Hematopoietic multipotent progenitor cell treated with erythropoietin and hydrocortisone succinate and interleukin-3 and kit ligand, for 6 days (in vitro differentiated cells): ENCODE data around the gene IPO9.
"Not testable (repeated sequence)": the region's sequence is repeated elsewhere in the genome, so short reads cannot be mapped to it uniquely, and the experiment has no call there.

Source experiments
- DNase-seq: peaks from one replicate; pipeline ENCODE4 v3.0.0-alpha.2; 2015

Gene IPO9

DNA sequence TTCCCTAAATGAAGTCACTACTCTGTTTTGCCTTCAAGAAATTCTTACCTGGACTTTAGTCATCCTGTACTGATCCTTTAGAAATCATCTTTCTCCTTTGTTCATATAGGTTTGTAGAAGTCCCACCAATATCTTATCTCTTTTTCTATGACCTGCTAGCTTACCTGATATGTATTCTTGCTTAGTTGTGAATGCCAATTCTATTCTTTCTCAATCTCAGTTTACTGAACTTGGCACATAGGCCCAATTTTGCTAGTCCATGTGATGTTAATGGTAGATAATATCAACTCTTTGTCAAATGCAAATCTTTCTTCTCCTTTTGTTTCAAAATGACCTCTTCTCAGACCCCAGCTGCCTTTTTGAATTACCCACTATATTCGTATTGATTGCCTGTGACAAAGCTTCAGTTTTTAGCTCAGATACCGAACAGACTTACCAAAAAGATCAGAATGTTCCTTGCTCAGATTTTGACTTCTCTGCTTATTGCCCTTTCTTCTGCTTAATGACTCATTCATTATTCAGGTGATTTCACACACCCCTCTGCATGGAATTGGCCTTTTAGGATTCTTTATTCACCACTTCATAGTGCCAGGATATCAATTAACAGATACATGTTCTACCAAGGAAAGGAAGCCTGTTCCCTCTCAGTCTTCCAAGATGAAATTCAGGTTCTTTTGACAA lies 20.6 kb downstream of the IPO9 start:
- DNase-seq, result no peak

DNA sequence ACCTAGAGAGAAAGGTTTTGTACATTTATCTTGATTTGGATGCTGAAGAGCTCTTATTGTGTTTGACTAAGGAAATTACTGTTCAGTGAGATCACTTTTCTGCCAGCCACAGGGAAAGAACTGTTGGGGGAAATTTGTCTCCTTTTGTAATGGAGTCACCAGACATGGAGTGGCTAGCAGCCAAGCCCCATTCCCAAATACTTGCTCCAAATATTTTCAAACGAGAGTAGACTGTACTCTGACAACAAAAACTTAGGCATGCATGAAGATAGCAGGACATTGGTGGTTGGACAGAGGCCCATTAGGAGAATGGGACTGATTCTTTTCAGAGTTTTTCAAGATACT lies 21.1 kb downstream of the IPO9 start:
- DNase-seq, result no peak

DNA sequence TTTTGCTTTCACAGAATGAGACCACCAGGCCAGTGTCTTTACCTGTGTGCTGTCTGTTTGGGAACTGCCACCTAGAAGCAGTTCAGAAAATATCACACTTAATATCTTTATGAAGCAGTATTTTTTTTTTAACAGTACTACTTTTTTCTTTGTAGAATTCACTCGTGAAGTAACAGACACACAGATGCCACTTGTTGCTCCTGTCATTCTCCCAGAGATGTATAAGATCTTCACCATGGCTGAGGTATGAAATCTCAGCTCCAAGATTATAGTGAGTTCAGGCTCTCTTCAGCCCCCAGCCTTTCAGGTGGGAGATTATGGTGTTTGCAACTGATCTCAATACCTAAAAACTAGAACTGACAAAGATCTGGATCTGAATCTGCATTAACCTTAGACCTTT lies 23.0 kb downstream of the IPO9 start:
- no peak for DNase-seq

DNA sequence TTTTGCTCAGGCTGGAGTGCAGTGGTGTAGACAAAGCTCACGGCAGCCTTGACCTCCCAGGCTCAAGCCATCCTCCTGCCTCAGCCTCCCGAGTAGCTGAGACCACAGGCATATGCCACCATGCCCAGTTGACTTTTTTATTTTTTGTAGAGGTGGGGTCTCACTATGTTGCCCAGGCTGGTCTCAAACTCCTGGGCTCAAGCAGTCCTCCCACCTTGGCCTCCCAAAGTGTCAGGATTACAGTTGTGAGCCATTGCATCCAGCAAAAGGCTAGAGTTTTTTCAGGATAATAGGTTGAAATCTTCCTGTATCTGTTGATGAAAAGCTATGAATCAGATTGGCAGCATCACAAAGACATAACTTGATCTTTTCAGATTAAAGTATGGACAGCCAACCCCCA lies 27.8 kb downstream of the IPO9 start:
- not testable (repeated sequence) for DNase-seq

DNA sequence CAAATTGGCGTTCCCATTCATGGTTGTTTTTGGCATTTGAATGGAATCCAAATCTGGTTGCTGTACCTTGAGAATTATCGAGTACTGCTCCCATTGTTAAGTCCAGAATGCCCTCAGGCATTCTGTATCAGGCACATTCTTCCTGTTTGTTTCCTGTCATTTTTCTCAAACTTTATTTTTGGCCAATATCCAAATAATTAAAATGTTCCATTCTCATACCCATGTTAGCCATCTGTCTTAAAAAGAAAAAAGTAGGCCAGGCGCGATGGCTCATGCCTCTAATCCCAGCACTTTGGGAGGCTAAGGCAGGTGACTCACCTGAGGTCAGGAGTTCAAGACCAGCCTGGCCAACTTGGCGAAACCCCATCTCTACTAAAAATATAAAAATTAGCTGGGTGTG lies 30.5 kb downstream of the IPO9 start:
- DNase-seq, result no peak

DNA sequence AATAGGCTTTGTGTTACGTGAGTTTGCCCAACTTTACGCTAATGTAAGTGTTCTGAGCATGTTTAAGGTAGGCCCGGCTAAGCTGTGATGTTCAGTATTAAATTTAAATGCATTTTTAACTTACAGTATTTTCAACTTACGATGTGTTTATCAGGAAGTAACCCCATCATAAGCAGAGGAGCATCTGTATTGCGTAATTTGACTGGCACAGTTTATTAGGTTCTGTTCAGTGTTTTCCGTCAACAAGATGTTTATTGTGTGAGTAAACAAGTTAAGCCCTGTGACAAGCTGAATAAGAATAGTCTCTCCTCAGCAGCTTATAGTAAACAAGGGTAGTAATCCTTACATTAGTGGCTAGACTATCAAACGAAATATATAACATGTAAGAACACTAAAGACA lies 32.5 kb downstream of the IPO9 start:
- DNase-seq, result no peak

DNA sequence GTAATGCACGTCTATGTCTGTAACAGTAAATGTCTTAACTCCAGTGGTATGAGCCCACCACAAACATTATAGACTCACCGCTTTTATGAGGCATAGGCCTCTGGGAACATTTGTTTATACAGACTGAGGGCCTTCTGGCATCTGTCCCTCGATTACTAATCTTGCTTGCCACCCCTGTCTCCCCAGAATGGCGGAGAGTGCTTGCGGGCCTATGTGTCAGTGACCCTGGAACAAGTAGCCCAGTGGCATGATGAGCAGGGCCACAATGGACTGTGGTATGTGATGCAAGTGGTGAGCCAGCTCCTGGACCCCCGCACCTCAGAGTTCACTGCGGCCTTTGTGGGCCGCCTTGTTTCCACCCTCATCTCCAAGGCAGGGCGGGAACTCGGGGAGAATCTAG lies 41.4 kb downstream of the IPO9 start:
- no peak for DNase-seq

DNA sequence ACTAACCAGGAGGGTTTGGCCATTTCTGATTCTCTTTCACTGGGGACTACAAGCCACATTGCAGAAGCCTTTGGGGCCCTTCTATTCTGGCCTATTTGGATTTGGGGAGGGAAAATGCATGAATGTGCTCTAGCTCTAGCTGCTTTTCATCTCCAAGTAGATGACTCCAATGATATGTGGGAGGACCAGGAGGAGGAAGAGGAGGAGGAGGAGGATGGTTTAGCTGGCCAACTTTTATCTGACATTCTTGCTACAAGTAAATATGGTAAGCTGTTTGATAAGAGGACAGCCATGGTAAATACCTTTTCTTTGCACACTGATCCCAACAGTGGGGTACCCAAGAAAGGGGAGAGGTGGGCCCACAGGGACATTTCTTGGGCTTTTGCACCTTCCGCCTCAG lies 45.7 kb downstream of the IPO9 start:
- DNase-seq, result no peak

DNA sequence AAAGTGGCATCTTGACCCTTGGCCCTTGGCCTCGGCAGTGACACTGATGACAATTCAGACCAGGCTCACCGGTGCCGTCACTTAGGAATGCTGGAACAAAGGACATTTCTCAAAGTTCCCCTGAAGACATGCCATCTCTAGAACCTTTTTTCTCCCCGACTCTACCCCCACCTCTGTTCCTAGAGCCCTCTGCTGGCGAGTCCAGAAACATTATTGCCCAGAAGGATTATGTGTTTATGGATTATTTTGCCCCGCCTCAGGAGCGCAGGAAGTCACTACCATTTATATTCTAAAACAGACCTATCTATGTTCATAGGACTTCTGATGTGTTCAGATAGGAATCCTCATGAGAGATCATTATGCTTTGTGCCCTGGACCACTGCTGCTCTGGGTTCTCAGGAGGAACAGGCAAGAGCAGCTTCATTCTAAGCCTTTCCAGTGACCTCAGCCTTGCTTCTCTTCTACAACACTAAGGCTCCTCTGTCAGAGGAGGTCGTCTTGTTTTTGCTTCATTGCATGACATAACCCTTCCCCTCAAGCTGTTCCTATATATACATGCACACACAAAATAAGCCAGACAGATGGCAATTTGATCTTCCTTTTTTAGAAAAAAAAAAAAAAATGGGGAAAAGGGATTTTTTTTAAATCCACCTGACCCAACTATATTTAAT lies 47.3 kb downstream of the IPO9 start:
- DNase-seq, result peak; percentile 50

DNA sequence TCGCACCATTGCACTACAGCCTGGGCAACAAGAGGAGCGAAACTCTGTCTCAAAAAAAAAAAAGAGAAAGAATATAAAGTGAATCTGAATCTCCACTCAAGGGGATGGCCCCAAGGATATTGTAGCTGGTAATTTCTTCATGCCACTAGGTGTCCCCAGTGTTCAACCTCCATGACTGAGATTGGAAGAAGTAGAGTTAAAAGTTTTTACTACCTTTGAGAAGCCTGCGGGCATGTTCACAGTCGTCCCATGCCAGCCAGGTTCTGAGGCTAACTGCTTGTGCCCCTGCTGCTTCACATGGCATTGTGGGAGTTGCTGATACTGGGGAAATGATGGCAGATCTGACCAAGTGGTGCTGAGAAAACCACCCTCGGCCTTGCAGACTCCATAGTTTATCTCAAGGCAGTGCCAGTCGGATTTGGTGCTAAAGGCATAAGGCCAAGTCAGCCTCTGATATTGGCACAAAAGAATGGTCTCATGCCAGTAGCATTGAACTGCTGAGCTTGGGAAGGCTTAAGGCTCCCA lies 49.0 kb downstream of the IPO9 start:
- DNase-seq, result peak; percentile 74

DNA sequence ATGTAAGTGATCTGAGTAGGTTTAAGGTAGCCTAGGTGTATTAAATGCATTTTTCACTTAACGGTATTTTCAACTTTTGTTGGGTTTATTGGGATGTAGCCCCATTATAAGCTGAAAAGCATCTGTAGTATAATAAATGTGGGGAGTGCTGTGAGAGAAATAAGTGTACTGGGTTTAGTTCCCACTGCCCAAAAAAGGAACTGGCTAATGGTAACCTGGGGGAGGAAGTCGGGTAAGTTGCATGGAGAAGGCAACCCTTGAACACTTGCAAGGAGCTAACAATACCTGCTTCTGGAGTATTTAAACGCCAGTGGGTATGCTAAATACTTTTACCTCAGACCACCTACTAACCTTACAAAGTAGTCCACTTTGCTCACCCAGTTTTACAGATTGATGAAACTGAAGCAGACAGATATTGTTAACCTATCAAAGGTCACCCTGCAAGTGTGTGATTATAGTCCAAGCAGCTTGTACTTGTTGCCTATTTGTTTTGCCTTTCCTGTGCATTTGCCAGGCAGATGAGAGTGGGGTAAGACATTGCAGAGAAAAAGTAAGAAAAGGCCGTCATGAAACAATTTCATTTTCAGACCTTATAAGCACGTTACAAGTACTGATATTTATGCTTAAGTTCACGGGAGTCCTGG lies 52.1 kb downstream of the IPO9 start:
- no peak for DNase-seq

DNA sequence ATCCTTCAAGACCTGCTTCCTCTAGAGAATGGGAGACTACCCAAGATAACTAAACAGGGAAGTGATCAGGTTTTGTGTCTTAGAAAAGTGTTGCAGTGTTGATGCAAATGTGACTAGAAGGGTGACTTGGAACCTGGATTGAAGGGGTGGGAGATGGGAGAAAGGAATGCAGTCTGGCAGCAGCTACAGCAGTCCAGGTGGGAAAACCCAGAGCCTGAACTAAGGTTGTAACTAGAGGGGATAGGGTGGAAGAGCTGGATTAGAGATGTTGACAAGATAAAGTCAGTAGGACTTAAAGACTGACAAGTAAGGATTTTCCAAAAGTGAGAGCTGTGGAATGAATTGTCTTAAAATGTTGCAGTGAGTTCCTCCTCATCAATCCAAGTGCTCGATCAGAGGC lies 52.7 kb downstream of the IPO9 start:
- DNase-seq, result no peak

DNA sequence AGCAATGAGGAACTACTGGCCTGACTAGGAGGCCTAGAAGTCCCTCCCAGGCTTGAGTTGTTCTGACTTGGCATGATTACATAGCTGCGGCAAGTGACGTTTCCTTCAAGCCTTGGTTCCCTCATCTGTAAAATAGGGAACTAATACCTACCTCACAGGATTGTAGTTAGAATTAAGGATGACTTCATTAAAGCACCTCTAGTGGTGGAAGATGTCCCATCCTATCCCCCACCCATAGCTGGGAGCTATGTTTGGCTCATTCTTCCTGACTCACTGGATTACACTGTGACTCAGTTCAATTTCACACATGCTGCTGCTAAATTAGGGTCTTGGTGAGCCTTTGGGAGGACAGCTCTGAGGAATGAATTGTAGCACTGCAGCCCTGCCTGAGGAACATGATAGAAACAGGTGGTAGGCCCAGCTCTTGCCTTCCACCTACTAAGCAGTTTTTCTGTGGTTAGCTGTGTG lies 53.7 kb downstream of the IPO9 start:
- DNase-seq, result peak; percentile 86

DNA sequence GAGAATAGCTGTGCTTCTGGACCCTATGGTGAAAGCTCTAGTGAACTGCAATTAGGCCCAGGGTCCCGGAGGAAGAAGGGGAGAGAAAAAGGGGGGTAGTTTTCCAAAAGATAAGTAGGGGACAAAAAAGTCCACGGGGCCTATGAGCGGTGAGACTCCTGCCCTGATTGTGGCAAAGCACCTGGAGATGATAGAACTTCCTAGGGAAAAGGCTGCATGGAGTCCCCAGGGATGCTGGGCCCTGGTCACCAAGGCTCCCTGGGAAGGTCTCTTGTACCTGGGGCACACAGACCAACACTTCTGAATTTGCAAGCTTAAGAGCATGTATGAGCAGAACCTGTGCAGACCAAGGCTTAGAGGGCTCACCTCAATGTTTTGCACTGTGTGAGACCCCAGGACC lies 54.3 kb downstream of the IPO9 start:
- DNase-seq, result no peak

DNA sequence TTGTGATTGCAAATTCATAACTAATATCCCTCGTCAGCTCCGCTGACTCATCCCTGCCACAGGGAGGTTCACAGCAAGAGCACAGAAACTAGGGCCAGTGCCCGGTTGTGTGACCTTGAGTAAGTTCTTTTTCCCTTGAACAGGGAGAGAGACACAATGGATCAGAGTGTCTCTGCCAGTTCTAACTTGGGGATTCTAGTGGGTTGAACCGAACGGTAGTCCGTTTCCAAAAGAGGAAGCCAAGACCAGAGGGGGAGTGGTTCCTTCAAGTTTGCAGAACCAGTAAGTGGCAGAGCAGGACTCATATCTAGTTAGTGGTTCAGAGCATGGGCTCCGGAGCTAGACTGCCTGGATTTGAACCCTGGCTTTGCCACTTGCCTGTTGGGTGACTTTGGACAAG lies 54.8 kb downstream of the IPO9 start:
- peak; percentile 80 for DNase-seq

DNA sequence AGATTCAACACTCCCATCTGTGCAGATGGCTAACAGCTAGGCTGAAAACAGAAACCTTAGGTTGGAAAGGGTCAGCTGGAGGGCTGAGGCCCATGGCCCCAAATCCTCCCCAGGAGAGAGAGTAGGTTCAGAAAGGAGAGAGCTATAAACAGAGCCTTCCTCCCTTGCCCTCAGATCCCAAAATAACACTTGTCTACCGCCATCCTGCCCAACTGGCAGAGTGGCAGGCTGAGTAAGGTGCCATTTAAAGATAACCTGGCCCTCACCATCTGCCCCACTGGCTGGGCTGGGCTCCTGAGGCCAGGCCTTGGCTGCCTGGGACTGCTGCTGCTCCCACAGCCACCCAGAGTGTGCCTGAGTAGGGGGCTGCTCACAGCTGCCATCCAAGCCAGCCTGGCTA lies 55.5 kb downstream of the IPO9 start:
- DNase-seq, result peak; percentile 72

DNA sequence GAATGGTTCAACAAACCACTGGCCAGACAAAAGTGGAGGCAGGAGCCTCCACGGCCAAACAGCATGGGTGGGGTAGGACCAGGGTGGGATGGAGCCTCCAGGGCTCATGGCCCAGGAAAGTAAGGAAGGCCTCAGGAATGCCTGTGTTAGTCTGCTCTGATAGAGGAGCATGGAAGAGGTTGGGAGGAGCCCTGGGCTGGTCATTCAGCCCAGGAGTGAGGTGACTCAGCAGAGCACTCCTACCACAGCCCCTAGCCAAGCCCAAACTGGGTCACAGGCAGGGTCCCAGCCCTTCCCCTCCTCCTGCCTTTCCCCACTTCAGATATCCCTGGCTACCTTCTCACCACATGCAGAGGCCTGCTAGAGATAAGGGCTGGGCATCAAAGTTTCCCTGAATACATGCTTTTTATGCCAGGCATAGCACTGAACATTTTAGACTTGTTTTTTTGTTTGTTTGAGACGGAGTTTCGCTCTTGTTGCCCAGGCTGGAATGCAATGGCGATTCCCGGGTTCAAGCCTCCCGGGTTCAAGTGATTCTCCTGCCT lies 56.6 kb downstream of the IPO9 start:
- DNase-seq, result peak; percentile 88

DNA sequence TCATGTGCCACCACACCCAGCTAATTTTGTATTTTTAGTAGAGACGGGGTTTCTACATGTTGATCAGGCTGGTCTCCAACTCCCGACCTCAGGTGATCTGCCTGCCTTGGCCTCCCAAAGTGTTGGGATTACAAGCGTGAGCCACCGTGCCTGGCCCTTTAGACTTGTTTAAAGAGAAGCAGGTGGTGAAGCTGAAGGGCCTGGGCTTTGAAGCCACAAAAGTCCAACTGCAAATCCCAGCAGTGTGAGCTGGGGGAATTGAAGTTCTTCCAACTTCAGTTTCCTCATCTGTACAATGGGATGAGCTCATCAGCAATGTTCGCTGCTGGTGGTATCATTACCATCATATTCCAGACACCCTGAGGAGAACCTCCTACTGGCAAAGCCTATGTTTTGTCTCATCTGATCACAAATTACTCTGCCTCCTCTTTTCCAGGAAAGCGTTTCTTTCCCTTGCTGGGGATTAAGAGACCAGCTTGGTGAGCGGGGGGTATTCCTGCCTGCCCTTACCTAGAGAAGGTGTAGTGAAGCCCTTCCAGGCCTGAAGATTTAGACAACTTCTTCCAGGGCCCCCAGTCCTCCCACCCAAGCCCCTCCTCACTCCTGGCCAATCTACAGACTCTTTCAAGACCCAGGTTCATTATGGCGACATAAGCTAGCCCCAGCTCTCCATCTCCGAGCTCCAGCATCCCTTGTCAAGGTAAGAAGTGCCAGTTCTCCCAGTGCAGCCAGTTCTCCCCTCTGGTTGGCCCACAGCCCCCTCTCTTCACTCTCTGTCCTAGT lies 57.3 kb downstream of the IPO9 start:
- DNase-seq, result no peak

DNA sequence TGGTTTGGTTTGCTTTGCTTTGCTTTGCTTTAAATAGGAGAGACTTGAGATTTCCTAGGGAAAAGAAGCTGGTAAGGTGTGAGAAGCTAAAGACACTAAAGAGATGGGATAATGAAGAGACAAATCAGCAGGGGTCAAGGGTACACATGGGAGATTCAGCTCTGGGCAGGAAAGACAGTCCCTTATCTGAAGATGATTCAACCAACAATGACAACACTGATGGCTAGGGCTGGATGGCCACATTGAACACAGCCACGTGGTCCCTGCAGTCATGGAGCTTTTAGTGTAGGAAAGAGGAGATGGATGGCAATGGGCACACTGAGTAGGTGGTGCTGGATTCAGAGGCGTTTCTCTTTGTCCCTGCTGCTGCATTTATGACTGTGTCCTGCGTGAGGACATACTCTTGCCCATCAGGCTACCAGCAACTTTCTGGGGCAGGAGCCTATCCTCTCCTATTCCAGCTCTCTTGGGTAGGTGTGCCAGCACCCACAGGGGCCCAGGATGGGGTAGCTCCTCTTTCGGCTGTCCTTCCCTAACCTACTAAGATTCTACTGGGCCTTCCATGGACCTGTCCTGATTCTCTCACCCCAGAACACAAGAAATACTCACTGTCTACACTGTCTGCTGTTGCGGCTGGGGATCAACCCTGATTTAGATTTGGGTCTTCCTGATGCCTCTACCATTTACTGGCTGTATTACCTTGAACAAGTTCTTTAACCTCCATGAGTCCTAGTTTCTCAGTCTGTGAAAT lies 58.3 kb downstream of the IPO9 start:
- DNase-seq, result no peak

DNA sequence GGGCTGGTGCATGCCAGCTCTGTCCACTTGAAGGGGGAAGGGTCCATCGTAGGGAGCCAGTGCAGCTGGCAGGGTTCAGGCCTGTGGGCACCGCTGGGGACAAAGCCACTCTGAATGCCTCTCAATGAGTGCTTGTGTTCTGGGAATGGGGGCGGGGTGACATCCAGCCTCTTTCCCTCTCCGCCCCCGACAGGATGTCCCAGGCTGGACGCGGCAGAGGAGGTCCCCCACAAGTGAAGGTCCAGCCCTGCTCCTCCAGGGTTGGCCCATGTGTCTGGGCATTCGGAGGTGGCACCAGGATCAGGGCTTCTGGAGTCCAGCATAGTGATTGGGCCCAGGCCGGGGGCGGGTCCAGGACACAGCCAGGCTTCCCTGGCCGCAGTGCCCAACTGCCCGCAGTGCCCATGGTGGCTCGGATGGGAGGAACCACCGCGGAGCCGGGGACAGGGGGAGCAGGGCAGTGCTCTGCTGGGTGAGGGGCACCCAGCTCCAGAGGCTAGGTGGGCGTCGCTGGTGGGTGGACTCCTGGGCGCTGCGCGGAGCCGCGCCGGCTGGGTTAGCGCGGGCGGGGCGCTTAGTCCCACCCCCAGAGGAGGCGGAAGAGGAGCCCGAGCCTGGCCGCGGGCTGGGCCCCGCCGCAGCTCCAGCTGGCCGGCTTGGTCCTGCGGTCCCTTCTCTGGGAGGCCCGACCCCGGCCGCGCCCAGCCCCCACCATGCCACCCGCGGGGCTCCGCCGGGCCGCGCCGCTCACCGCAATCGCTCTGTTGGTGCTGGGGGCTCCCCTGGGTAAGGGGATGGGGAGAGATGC lies 59.5 kb downstream of the IPO9 start, which contains the start of gene SHISA4:
Gene SHISA4, plus strand, starts transcription at position 617 of the 808 bp plus-strand sequence. Its CDS starts 97 bp downstream, at position 714.
- DNase-seq, result peak; percentile 48
